Measurements from ENCODE around the gene FOCAD.

GRCh38 chr9:20783057-20784038 lies 99.3 kb downstream of the FOCAD start:
- TF ChIP-seq CTCF (IDR thresholded peaks at IDR 0.05; ENCODE audit: low read length) = no peak
- TF ChIP-seq EZH2 (IDR thresholded peaks at IDR 0.05; ENCODE audit: borderline replicate concordance, low read length) = no peak
